GM23248 (cell line): ENCODE results near the gene F10. TPM values are rescaled to one million over a fixed set of nuclear protein-coding genes. Genes with fewer than 3 reads are reported as not detected.

Experiments
- DNase-seq: peaks from one replicate; pipeline ENCODE4 v3.0.0-alpha.2; 2015
- H2AFZ ChIP-seq: fragments of 200-600 bp; sonication (generic); 2 replicates; pipeline ENCODE4 v1.6.1; 2016; ENCODE audit warnings: antibody characterized with exemption
- H3F3A ChIP-seq: fragments of 200-600 bp; sonication (generic); 2 replicates; pipeline ENCODE4 v1.6.1; 2016; ENCODE audit warnings: mild to moderate bottlenecking, antibody characterized with exemption, mixed run types; ENCODE audit not compliant: insufficient read depth
- H3K27ac ChIP-seq: fragments of 200-600 bp; sonication (generic); 2 replicates; pipeline ENCODE4 v1.5.1; 2016; ENCODE audit warnings: mild to moderate bottlenecking
- H3K27me3 ChIP-seq: fragments of 200-600 bp; sonication (generic); replicated peaks from 2 replicates; pipeline ENCODE4 v1.6.1; 2016; ENCODE audit warnings: mild to moderate bottlenecking; ENCODE audit not compliant: insufficient read depth
- H3K36me3 ChIP-seq: fragments of 200-600 bp; sonication (generic); 2 replicates; pipeline ENCODE4 v1.6.1; 2016; ENCODE audit warnings: low read depth, mild to moderate bottlenecking
- H3K4me1 ChIP-seq: fragments of 200-600 bp; sonication (generic); 2 replicates; pipeline ENCODE4 v1.6.1; 2016; ENCODE audit warnings: mild to moderate bottlenecking; ENCODE audit not compliant: insufficient read depth
- H3K4me2 ChIP-seq: fragments of 200-600 bp; sonication (generic); one replicate; pipeline ENCODE4 v1.6.1; 2016; ENCODE audit warnings: mild to moderate bottlenecking; ENCODE audit not compliant: unreplicated experiment
- H3K4me3 ChIP-seq: fragments of 200-600 bp; sonication (generic); 2 replicates; pipeline ENCODE4 v1.5.1; 2016; ENCODE audit warnings: mild to moderate bottlenecking
- H3K79me2 ChIP-seq: fragments of 200-600 bp; sonication (generic); 2 replicates; pipeline ENCODE4 v1.6.1; 2016; ENCODE audit warnings: mild to moderate bottlenecking; ENCODE audit not compliant: insufficient read depth
- H3K9ac ChIP-seq: fragments of 200-600 bp; sonication (generic); 2 replicates; pipeline ENCODE4 v1.6.1; 2016; ENCODE audit warnings: mild to moderate bottlenecking
- H3K9me2 ChIP-seq: fragments of 200-600 bp; sonication (generic); 2 replicates; pipeline ENCODE4 v1.6.1; 2016; ENCODE audit warnings: mixed run types, mild to moderate bottlenecking, moderate library complexity; ENCODE audit not compliant: insufficient read depth
- H3K9me3 ChIP-seq: fragments of 200-600 bp; sonication (generic); one replicate; pipeline ENCODE4 v1.6.1; 2017; ENCODE audit warnings: low read depth
- H4K20me1 ChIP-seq: fragments of 200-600 bp; sonication (generic); 2 replicates; pipeline ENCODE4 v1.6.0; 2016; ENCODE audit not compliant: insufficient read depth
- EZH2 ChIP-seq: fragments of 200-600 bp; sonication (generic); IDR thresholded peaks from 2 replicates; pipeline ENCODE4 v1.6.1; 2018; ENCODE audit warnings: antibody characterized with exemption, mild to moderate bottlenecking; ENCODE audit not compliant: insufficient read depth, poor library complexity, severe bottlenecking
- EZH2phosphoT487 ChIP-seq: fragments of 200-600 bp; sonication (generic); IDR thresholded peaks from 2 replicates; pipeline ENCODE4 v1.6.1; 2018; ENCODE audit warnings: antibody characterized with exemption, moderate library complexity, mild to moderate bottlenecking, low read depth; ENCODE audit not compliant: insufficient read depth
- WGBS, 2 experiments: methylation state at CpG; one replicate each; pipeline ENCODE4 v1.1.6; 2015 to 2017; ENCODE audit warnings: low lambda C conversion rate in 2 of 2, low coverage in 1 of 2; ENCODE audit errors: missing lambda C conversion rate in 2 of 2; 5-methylcytosine and 5-hydroxymethylcytosine counted together
- in situ Hi-C: fragments of 300-500 bp; cut with MboI; formaldehyde crosslinking; loops from 2 replicates; pipeline ENCODE4 v1.15.0; 2020
- polyA plus RNA-seq: library from polyadenylated mRNA; unstranded; fragments of >200 nt; fragmentation: Nextera tagmentation; extraction: Ambion mirVana; gene quantifications from 2 replicates; pipeline ENCODE4 v1.2.1, GENCODE V29; 2016
- total RNA-seq: library from RNA; depleted of rRNA; stranded (reverse); fragments of >200 nt; shearing (Covaris generic); gene quantifications from 2 replicates; pipeline ENCODE4 v1.2.3, GENCODE V29; 2014

Gene F10
- total and polyA plus RNA-seq, 2 experiments from 2014 or later, result 7.8 to 9.1 TPM

DNA sequence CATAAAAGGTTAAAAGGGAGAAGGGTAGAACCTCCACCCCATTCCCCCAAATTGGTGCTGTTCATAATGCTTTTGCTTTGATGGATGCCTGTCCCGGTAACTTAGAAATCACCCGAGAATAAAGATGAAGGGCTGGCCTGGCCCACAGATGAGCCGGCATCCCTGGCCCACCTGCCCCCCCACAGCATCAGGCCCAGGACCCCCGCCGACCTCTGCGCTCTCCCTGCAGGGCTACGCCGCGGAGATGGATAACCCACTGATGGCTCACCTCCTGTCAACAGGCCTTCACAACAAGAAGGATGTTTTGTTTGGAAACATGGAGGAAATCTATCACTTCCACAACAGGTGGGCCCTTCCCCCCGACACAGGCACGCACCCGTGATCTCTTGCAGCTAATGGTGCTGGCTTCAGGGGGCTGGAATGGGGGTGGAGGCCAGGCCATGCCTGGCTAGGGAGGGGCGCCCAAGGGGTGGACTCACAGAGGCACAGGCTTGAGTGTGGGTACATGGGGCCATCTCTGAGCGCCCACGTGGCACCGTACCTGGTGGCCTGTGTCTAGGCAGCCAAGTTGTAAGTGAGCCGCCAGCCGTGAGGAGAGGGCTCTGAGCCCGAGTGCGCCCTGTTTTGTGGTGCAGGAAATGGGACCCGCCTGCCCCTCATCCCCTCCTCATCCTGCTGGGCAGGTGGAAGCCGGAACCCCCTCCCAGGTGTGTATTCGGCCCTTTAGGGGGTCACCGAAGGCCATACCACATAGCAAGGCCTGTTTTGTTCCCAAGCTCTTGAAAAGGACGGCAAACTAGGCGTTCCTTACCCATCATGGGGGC, 40.2 kb upstream of the F10 start:
- in situ Hi-C loops, result no loop called here
- DNase-seq, result no peak
- H3F3A ChIP-seq, result no peaks in the 10 kb centered on the region
- no peak overlapping the region for H3K27ac ChIP-seq
- no peaks in the 10 kb centered on the region for H3K4me1 ChIP-seq
- no peaks in the 10 kb centered on the region for H3K79me2 ChIP-seq
- H3K36me3 ChIP-seq, result no peaks in the 10 kb centered on the region
- no peaks in the 10 kb centered on the region for H3K9me2 ChIP-seq
- H3K4me3 ChIP-seq, result no peak overlapping the region
- H3K27me3 ChIP-seq, result peaks cover 6% of the 10 kb centered on the region; the same call in 1 of the 2 replicates
- H4K20me1 ChIP-seq, result no peaks in the 10 kb centered on the region
- TF ChIP-seq EZH2phosphoT487, result no peak
- no peak for TF ChIP-seq EZH2
- H3K4me2 ChIP-seq, result no peak overlapping the region
- no peaks in the 10 kb centered on the region for H3K9me3 ChIP-seq
- no peak overlapping the region for H3K9ac ChIP-seq
- no peak overlapping the region for H2AFZ ChIP-seq
- WGBS, 2 experiments, result 65 to 66% methylated on average over 22 to 24 of the region's 26 CpGs

- H3K79me2 ChIP-seq, result no peaks in the 10 kb centered on the region
- no peak overlapping the region for H3K4me2 ChIP-seq
- H3K9ac ChIP-seq, result no peak overlapping the region
- no peaks in the 10 kb centered on the region for H3K9me3 ChIP-seq
- no peak overlapping the region for H3K4me3 ChIP-seq
- H3K4me1 ChIP-seq, result no peaks in the 10 kb centered on the region
- no peak for TF ChIP-seq EZH2
- no peak for TF ChIP-seq EZH2phosphoT487
- no peak overlapping the region for H3K27ac ChIP-seq
- in situ Hi-C loops, result no loop called here
- no peaks in the 10 kb centered on the region for H3F3A ChIP-seq
- H3K9me2 ChIP-seq, result no peaks in the 10 kb centered on the region
- DNase-seq, result no peak
- peaks cover 6% of the 10 kb centered on the region; the same call in 1 of the 2 replicates for H3K27me3 ChIP-seq
- no peak overlapping the region for H2AFZ ChIP-seq
- WGBS, 2 experiments, result 76 to 80% methylated on average over 10 of the region's 10 CpGs
- H4K20me1 ChIP-seq, result no peaks in the 10 kb centered on the region
- H3K36me3 ChIP-seq, result no peaks in the 10 kb centered on the region
Observed at GRCh38 chr13:113083022-113083373, 39.6 kb upstream of the F10 start.

GRCh38 chr13:113083402-113084061, 39.1 kb upstream of the F10 start:
- no peak overlapping the region for H3K4me3 ChIP-seq

GRCh38 chr13:113084094-113084942, 38.3 kb upstream of the F10 start:
- Histone ChIP-seq H3K9ac (no peak overlapping the region), H3K9me2 (no peaks in the 10 kb centered on the region), H3K9me3 (no peaks in the 10 kb centered on the region), H3K27ac (no peak overlapping the region), H3K79me2 (no peaks in the 10 kb centered on the region), H3K27me3 (peaks cover 6% of the 10 kb centered on the region; the same call in 1 of the 2 replicates), H2AFZ (no peak overlapping the region), H3K4me2 (no peak overlapping the region), H3K36me3 (no peaks in the 10 kb centered on the region), H4K20me1 (no peaks in the 10 kb centered on the region), H3F3A (no peaks in the 10 kb centered on the region), H3K4me3 (no peak overlapping the region), H3K4me1 (no peaks in the 10 kb centered on the region)
- in situ Hi-C loops, result no loop called here
- 80 to 86% methylated on average over 25 of the region's 25 CpGs for WGBS, 2 experiments
- TF ChIP-seq EZH2 (no peak), EZH2phosphoT487 (no peak)
- DNase-seq, result no peak

More at GRCh38 chr13:113083402-113084061, 39.1 kb upstream of the F10 start:
- H3K9me3 ChIP-seq, result no peaks in the 10 kb centered on the region
- peaks cover 6% of the 10 kb centered on the region; the same call in 1 of the 2 replicates for H3K27me3 ChIP-seq
- H3F3A ChIP-seq, result no peaks in the 10 kb centered on the region
- H3K4me2 ChIP-seq, result no peak overlapping the region
- no peaks in the 10 kb centered on the region for H4K20me1 ChIP-seq
- in situ Hi-C loops, result no loop called here
- no peak for TF ChIP-seq EZH2phosphoT487
- no peak for TF ChIP-seq EZH2
- H2AFZ ChIP-seq, result no peak overlapping the region
- H3K36me3 ChIP-seq, result no peaks in the 10 kb centered on the region
- no peaks in the 10 kb centered on the region for H3K4me1 ChIP-seq
- DNase-seq, result peak; percentile 73
- no peaks in the 10 kb centered on the region for H3K9me2 ChIP-seq
- H3K9ac ChIP-seq, result no peak overlapping the region
- WGBS, 2 experiments, result 23 to 28% methylated on average over 18 of the region's 18 CpGs
- no peaks in the 10 kb centered on the region for H3K79me2 ChIP-seq
- H3K27ac ChIP-seq, result no peak overlapping the region
